NCI-H524 (cell line): Measurements from ENCODE around the gene TMEM135.
"Not testable (repeated sequence)": the region's sequence is repeated elsewhere in the genome, so short reads cannot be mapped to it uniquely, and the experiment has no call there.

Experiments used
- DNase-seq, 2 experiments: peaks; one replicate each; lab custom pipeline; 2025; lab: John Stamatoyannopoulos, UW

Gene TMEM135

GRCh38 chr11:87141980-87142514, 104.3 kb downstream of the TMEM135 start:
- no peak for DNase-seq

DNA sequence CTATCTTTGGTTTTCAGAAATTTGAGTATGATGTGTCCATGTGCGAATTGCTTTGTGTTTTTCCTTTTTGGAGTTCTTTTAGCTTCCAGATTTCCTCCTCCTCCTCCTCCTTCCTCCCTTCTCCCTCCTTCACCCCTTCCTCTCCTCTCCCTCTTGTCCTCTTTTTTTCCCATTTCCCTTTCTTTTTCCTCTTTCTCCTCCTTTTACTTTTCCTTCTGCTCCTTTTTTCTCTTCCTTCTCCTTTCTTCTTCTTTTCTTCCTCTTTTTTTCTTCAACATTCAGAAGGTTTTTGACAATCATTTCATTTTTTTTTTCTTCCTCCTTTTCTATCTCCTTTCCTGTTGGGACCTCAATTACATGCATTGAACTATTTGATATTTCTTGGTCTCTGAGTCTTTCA, 104.9 kb downstream of the TMEM135 start:
- no peak for DNase-seq

DNA sequence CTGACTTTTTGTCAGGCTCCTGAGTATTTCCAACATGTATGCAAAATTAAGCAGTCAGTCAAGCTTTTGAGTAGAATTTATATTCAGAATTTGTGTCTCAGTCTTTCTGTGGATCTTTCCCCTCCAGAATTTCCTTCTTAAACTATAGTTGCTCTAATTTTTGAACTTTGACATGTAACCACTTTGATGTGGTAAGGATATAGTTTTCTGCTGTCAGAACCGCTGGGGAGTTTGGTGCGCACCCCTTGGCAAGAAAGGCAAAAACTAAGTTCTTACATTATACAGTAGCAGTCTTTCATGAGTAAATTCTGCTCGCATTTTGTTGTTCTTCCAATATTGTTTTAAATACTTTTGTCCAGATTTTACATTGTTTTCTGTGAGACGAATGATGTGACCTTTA, 105.9 kb downstream of the TMEM135 start:
- DNase-seq = no peak

DNA sequence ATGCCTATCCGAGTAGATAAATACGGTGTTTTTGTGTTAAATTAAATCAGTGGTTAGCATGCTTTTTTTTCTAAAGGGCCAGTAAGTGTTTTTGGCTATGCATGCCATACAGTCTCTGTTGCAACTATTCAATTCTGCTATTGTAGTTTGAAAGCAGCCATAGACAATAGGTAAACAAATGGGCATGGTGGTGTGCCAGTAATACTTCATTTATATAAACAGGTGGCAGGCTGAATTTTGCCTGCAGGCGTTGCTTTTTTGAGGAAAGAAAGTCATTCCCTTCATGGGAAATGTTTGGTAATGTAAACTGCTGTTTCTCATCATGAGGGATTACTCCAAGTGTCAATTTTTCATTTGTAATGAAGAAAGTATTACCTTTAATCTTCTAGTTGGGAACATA, 106.5 kb downstream of the TMEM135 start:
- DNase-seq = no peak

GRCh38 chr11:87148749-87149148, 111.0 kb downstream of the TMEM135 start:
- no peak for DNase-seq

- not testable (repeated sequence) for DNase-seq
These were observed 112.0 kb downstream of the TMEM135 start for GRCh38 chr11:87149782-87150181.

DNA sequence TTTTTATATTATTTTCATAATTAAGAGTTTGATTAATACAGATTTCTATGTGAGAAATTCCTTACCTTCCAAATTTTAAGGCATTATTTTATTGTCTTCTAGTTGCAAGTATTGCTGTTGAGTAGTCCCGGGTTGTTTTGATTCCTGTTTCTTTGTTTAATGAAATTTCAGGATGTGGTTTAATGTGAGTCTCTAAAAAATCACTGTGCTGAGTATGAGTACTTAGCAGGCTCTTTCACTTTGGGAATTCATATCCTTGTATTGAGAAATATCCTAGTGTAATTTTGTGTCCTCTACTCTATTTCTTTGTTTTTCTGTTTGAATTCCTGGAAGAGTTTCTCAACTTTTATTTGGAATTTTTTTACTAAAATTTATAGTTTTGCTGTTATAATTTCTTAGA, 113.2 kb downstream of the TMEM135 start:
- DNase-seq = no peak

- DNase-seq = no peak
These were observed 116.5 kb downstream of the TMEM135 start for GRCh38 chr11:87154246-87154645.

- no peak for DNase-seq
These were observed 119.2 kb downstream of the TMEM135 start for GRCh38 chr11:87156970-87157369.

- not testable (repeated sequence) for DNase-seq
These were observed 131.3 kb downstream of the TMEM135 start for GRCh38 chr11:87169076-87169475.

DNA sequence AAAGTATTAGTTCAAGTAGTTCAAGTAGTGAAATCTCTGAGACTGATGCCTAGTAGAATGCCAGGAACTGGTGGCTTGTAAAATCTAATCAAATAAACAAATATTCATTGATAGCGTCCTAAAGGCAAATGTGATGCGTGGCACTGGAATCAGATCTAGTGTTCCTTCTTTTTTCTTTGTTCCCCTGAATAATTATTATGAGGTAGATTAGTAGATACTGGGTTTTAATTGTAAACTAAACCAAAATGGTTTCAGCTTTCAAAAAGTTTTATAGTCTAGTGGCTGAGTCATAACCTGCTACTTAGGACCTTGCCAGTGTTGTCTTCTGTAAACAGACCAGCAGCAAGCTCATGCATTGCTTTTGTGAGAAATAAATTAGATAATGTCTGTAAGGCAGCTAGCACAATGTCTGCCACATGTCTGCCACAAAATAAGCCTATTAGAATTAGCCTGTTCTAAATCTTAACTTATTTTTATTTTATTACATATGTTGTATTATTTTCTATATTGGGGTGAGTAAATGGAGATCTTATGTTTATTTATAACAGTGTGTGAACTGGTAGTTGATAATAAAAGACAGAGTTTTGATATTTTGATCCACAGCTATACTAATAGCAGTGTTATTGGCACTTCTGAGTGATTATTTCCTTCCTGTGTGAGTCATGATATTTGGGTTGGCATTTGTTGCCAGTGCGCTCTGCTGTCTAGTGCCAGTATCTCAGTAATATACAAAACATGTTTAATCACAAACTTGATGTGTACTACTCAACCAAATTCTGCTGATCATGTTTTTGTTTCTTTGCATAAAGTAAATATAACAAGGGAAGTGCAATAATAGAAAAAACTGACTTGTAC, 135.7 kb downstream of the TMEM135 start:
- no peak for DNase-seq

DNA sequence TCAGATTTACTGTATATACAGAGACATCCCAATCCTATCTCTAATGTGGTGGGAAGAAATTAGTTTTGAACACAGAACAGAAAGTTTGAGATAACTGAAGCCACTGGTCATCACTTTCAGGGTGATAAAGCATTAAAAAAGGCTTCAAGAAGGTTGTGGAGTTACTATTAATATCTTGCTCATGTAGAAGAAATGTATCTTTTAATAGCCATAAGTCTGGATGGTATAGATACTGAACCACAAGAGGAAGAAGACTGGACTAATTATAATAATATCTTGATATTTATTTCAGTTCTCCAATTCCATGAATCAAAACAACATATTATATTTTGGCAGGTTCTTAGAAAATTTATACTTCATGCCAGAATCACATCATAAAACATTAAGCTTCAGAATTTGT, 137.1 kb downstream of the TMEM135 start:
- no peak for DNase-seq

- DNase-seq = no peak
These were observed 138.3 kb downstream of the TMEM135 start for GRCh38 chr11:87176044-87176443.

DNA sequence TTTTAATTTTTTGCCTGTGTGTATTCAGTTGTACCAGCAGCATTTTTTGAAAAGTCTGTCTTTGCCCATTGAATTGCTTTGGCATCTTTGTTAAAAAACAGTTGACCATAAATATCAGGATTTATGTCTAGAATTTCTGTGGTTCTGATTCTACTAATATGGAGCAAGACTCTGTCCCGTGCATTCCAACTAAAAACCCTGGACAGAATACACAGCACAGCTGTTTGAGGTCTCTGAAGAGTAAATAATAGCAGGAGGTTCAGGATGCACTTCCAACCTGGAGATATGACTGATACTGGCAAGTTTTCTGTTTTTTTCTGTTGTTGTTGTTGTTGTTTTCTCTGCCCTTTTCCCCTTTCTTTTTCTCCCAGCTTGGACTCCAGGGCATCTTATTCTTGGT, 141.9 kb downstream of the TMEM135 start:
- no peak for DNase-seq

- DNase-seq = no peak
These were observed 143.0 kb downstream of the TMEM135 start for GRCh38 chr11:87180742-87181141.

- no peak for DNase-seq
These were observed 143.4 kb downstream of the TMEM135 start for GRCh38 chr11:87181143-87181542.

GRCh38 chr11:87185228-87185627, 147.5 kb downstream of the TMEM135 start:
- DNase-seq = no peak

DNA sequence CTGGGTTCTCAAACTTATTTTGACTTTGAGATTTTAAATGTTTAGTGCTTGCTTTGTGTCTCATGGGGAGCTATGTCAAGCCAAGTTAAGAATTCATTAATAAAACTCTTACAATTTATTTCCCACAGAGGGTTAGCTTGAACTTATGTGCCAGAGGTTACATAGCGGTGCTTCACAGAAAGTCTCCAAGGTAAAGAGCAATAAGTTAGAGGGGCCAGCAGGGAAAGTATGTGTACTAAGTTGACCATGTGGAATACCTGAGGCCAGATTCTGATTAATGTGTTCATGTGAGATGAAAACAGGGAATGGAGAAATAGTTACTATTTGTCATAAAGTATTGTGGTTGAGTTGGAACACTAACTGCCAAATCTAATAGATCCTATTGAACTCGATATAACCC, 149.3 kb downstream of the TMEM135 start:
- no peak for DNase-seq

DNA sequence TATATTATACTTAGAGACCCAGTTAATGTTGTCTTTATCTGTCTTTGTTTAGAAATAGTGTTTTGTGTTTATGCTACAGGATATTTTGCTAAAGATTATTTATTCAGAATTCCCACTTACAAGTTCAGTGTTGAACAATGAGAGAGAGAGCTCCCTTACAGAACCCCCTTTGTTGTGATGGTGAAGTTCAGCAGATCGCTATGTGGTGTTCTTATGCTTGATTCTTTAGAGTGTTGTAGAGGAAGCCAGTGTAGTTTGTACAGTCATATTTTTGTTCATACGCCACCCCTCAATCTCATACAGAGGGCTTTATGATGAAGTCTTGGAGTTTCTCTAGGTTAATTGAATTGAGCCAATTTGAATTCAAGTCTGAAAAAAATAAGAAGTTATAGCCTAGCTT, 150.2 kb downstream of the TMEM135 start:
- no peak for DNase-seq

GRCh38 chr11:87188396-87188795, 150.7 kb downstream of the TMEM135 start:
- not testable (repeated sequence) for DNase-seq

GRCh38 chr11:87188921-87189320, 151.2 kb downstream of the TMEM135 start:
- not testable (repeated sequence) for DNase-seq

- peak in 1 of 2 experiments; percentile 2 for DNase-seq
These were observed 152.3 kb downstream of the TMEM135 start for GRCh38 chr11:87190071-87190470.

DNA sequence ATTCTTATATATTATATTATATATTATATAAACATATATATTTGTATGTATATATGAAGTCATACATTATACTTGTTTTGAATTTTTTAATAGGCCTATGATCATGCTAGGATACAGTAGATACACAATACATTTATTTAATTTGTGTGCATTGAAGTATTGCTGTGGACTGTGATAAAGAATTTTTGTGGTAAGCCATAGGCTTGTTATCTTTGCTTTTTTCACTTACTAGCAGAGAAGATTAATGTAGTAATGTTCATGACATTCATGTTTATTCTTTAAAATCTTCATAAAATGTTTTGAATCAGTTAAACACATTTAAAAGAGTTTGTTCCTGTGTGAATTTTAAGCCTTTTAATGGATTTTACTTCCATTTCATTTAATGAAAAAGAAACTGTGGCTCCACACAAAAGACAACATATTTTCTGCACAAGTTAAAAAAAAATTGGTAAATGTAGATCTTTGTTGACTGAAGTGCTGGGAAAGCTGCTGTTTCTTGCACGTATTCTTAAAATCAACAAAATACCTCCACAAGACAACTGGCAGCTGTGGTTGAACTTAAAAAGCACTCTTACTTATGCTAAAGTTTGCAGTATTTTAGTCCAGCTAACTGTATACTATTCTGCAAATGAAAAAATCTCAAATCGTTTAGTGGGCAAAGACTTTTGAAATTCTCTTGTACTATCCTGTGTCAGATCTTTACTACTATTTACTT, 156.2 kb downstream of the TMEM135 start:
- DNase-seq = no peak
